ENCODE data around the gene REPIN1.
A peak's percentile ranks its signal among the peaks of the same experiment; 100 is the strongest.

Gene REPIN1

DNA sequence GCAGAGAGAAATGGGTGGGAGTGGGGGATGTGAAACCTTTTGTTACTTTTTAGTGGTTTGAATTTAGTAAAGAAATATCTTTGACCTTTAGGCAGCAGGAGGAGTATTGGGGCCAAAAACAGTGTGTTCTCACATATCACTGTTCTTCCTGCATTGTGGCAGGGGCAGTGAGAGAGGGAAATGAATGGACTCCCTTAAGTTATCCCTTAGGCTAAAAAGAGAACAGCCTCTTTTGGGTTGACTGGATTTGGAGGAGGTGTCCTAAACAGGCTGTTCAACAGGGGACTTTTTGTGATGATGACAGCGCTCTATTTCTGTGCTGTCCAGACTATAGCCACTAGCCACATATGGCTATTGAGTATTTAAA is 32.8 kb downstream of the REPIN1 start:
- DNase-seq (ENCODE audit: low read depth): no peak
- TF ChIP-seq, protein P1, sequence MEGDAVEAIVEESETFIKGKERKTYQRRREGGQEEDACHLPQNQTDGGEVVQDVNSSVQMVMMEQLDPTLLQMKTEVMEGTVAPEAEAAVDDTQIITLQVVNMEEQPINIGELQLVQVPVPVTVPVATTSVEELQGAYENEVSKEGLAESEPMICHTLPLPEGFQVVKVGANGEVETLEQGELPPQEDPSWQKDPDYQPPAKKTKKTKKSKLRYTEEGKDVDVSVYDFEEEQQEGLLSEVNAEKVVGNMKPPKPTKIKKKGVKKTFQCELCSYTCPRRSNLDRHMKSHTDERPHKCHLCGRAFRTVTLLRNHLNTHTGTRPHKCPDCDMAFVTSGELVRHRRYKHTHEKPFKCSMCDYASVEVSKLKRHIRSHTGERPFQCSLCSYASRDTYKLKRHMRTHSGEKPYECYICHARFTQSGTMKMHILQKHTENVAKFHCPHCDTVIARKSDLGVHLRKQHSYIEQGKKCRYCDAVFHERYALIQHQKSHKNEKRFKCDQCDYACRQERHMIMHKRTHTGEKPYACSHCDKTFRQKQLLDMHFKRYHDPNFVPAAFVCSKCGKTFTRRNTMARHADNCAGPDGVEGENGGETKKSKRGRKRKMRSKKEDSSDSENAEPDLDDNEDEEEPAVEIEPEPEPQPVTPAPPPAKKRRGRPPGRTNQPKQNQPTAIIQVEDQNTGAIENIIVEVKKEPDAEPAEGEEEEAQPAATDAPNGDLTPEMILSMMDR (conservative IDR thresholded peaks at IDR 0.05; ENCODE audit: control insufficient read depth, insufficient read depth, low read depth, low read length): no peak
- no peak overlapping the region for H3K4me3 ChIP-seq (ENCODE audit: control insufficient read depth, low read depth, low read length)

DNA sequence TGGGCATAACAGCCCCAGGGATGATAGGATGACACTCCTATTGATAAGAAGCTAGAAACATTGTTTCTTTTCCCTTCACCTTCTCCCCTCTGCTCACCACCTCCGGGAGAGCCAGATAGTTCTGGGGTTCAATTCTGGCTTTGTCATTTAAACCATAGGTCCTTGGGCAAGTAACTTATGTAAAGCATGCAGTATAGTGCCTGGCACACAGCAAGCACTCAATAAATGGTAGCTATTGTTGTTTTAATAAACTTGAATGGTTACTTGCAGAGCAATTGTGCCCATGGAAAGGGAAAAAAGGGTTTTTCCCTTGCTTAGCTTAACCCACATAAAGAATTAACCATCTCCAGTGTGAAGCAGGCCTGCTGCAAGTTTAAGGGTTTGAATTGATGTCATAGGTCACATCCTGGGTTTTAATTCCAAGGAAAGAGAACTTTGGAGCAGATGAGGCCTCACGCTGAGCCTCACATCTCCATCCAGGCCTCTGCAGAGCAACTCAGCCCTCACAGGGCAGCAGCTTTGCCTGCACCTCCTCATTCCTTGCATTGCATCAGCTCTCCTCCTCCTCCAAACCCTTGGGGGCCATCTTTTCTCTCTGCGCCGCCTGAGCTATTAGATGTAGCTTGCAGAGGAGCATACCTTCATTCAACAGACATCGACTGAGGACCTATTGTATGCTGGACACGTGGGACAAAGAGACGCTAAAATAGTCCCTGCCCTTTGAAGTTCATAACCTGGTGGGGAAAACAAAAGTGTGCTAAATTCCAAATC is 33.4 kb downstream of the REPIN1 start:
- H3K4me3 ChIP-seq (ENCODE audit: control insufficient read depth, low read depth, low read length): no peak overlapping the region
- DNase-seq (ENCODE audit: low read depth): no peak
- TF ChIP-seq, protein P1 (conservative IDR thresholded peaks at IDR 0.05; ENCODE audit: control insufficient read depth, insufficient read depth, low read depth, low read length): no peak

DNA sequence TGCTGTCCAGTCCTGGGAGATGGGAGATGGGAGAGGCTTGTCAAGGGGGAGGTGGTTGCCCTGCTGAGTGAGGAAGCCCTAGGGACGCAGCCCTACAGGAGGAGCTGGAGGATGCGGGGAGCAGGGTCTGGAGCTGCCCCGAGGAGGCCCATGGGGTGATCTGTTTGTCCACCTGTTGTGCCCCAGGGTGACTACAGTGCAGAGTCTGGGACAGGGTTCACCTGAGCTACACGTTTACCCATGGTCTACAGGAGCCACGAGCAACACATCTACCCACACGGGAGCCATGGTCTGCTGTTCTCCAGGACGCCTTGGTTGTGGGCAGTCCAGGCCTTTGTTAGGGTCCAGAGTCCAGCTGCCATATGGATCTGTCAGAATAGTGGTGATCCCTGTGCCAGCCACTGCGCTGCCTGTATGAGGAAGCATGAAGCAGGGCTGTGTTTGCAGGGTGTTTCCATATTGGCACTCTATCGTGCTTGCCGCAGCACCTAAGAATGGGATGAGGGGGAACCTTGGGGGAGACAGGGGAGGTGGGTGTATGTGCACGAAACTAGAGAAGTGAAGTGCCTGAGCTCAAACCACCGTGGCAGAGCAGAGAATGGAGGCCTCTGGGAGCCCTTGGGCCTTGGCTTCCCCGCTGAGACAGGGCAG is 34.2 kb downstream of the REPIN1 start:
- H3K4me3 ChIP-seq (ENCODE audit: control insufficient read depth, low read depth, low read length): no peak overlapping the region
- DNase-seq (ENCODE audit: low read depth): no peak
- TF ChIP-seq, protein P1 (conservative IDR thresholded peaks at IDR 0.05; ENCODE audit: control insufficient read depth, insufficient read depth, low read depth, low read length): no peak

DNA sequence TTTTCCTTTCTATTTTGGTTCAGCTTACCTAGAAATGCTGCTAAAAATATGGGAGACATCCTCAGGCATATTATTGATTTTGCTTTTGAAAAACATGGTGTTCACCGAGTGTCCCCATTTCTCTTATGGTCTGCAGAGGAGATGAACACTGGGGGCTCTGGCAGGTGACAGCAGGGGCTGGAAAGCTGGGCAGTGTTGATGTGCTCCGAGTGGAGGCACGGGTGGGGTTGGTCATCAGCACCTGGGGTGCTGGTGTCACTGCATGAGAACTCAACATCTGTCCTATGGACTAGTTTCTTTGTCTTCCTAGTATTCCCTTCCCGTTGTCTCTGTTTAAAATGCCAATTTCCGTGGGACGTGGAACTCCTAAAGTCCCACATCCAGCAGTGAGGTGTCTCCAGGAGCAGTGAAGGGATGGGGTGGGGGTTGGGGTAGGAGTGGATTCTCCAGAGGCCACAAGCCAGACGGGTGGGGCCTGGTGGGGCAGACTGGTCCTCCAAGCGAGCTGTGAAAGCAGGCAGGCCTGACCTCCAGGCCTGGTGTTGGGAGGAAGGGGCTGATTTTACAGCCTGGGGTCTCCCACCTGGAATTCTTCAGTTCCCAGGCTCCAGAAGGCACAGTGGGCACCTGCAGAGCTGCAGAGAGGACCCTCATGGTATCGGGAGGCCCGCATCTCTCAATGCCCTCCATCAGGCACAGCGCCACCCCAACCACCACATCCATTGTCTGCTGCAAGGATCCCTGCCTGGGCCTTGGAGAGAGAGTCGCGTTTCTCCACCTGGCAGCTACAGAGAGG is 35.0 kb downstream of the REPIN1 start:
- TF ChIP-seq, protein P1 (conservative IDR thresholded peaks at IDR 0.05; ENCODE audit: control insufficient read depth, insufficient read depth, low read depth, low read length): no peak
- DNase-seq (ENCODE audit: low read depth): no peak
- H3K4me3 ChIP-seq (ENCODE audit: control insufficient read depth, low read depth, low read length): no peak overlapping the region

DNA sequence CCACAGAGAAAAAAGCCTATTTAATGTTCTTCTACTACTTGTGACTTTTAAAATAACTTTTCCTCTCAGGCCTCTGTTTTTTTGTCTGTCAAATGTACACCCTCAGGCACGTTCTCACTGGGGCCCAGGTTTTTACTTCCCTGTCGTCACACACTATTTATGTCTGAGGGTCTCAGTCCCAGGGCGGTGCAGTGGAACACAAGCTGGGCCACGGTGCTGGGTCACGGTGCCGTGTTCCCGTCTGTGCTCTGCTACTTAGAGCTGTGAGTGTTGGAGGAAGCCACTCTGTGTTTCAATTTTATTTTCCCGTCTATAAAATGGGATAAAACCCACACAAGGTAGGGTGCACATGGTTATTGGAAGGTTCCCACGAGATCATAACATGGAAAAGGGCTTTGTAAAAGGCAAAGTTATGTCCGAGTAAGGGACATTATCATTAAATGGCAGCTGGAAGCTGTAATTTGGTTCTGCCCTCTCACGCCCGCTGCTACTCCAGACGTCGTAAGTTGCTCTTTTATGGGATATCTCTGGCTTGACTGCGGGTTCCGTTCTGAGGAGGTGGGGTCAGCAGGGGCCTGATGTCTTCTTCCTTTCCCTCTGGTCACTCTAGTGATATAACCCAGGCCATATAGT is 35.7 kb downstream of the REPIN1 start:
- DNase-seq (ENCODE audit: low read depth): peak; percentile 15
- H3K4me3 ChIP-seq (ENCODE audit: control insufficient read depth, low read depth, low read length): peak overlapping the region; percentile 71
- TF ChIP-seq, protein P1 (conservative IDR thresholded peaks at IDR 0.05; ENCODE audit: control insufficient read depth, insufficient read depth, low read depth, low read length): no peak

DNA sequence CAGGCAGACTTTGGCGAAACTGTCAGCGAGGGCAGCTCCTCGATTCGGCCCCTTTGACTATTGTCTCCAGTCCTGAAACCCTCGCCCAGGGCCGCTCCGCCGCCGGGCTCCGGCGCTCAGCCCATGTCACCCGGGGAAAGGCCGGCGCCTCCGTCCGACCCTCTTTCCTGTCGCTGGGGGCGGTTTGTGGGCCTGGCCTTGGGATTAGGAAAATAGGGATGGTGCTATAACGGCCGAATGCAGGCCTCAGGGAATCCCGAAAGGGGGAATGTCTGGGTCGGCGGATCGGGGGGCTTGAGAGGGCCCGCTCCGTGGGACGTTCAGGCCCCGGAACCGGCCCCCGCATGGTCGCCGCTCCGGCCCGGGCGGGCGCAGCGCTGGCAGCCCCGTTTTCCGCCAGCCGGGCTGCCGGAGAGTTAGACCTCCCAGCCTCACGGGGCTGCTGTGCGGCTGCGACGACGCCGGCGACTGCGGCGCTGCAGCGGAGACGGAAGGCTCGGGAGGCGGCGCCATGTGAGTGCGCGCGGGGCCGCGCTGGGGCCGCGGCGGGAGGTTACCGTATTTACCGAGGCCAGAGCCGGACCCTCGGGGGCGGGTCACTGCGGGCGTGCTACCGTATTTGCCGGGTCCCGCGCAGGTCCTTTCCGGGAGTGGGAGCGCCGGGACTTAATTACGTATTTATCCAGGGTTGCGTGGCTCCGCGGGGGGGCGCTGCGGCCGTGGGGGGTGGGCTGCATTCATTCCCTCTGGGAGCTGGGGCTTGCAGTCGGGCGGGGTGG is 36.4 kb downstream of the REPIN1 start:
- TF ChIP-seq, protein P1 (conservative IDR thresholded peaks at IDR 0.05; ENCODE audit: control insufficient read depth, insufficient read depth, low read depth, low read length): no peak
- H3K4me3 ChIP-seq (ENCODE audit: control insufficient read depth, low read depth, low read length): peak overlapping the region; percentile 71
- peak; percentile 82 for DNase-seq (ENCODE audit: low read depth)
